DOHH2 (cell line): ENCODE data around the gene SPATA19.

Experiments
- CTCF ChIP-seq: fragments of 200-600 bp; sonication (generic); IDR thresholded peaks from one replicate; pipeline ENCODE4 v1.5.1; 2014; ENCODE audit warnings: antibody characterized with exemption, mild to moderate bottlenecking, low read depth, low read length; ENCODE audit not compliant: poor library complexity, severe bottlenecking
- EZH2phosphoT487 ChIP-seq: fragments of 200-600 bp; sonication (generic); IDR thresholded peaks from 2 replicates; pipeline ENCODE4 v1.6.1; 2017; ENCODE audit warnings: borderline replicate concordance, mild to moderate bottlenecking, antibody characterized with exemption, low read length, moderate library complexity, mixed read lengths

- TF ChIP-seq CTCF = no peak
- no peak for TF ChIP-seq EZH2phosphoT487
These were observed 20.2 kb upstream of the SPATA19 start for GRCh38 chr11:133865466-133865865.
